AML-193 (cell line): ENCODE measurements around the gene NKAIN2.
A peak's percentile ranks its signal among the peaks of the same experiment; 100 is the strongest.

Experiments
- DNase-seq, 2 experiments: peaks; one replicate each; lab custom pipeline; 2025; lab: John Stamatoyannopoulos, UW

NKAIN2 gene

DNA sequence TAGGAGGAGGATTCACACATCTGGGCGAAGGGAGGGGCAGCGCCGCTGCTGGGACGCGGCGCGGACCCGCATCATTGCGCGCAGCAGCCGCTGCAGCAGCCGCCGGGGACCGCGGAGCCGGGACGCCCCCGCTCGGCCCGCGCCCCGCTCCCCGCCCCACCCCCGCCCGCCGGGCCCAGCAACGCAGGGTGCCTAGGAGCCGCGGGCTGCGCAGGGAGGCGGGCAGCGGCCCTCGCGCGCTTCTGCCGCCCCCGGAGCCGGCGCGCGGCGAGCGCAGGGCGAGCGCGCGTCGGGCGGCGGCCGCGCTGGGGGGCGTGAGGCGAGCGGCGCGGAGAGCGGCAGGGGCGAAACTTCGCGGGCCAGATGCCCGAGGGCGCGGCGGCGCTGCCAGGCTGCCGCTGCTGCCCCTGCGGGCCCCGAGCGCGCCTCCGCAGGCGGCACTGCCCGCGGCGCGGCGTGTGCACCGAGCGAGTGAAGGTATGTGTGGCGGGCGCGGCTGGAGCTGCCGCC is at the start of gene NKAIN2:
TSS of gene NKAIN2 (plus strand) at position 362 of the 510 bp plus-strand sequence.
- DNase-seq: no peak

- DNase-seq: no peak
Measured at GRCh38 chr6:123759472-123759871, 44.2 kb upstream of the NKAIN2 start.

DNA sequence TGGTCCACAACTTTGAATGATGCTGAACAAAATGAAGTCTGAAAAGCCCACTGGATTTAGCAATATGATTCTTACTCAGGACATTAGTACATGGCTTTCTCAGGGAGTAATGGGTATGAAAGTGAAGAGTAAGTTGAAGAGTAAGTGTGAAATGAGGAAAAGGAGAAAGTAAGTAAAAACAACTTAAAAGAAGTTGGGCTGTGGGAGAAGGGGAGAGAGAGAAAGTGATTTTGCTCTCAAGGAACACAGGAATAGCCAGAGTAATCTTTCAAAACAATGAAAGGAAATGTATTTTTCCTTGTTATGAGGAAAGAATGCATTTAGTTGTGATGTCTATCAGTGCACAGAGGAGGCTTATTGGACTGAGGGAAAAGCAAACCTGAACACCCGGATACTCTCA is 39.8 kb upstream of the NKAIN2 start:
- DNase-seq: no peak

GRCh38 chr6:123764722-123765121 is 38.9 kb upstream of the NKAIN2 start:
- no peak for DNase-seq

DNA sequence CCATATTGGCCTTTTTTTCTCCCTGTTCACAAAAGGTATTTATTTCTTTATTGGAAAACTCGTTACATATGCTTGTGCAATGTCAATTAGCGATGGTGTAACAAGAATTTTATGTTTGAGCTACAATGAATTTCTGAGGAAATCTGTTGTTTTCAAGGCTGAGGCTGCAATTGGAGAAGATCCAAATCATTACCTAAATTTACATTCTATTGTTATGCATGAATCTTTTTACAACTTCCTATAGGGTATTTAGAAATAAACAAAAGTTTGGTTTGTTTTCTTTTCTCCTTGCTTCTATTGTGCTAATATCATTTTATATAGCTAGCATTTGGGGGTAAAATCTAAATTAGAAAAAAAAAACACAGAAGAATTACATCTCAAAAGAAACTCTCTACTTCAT is 34.7 kb upstream of the NKAIN2 start:
- DNase-seq: no peak

GRCh38 chr6:123769431-123769830 is 34.2 kb upstream of the NKAIN2 start:
- DNase-seq: no peak

DNA sequence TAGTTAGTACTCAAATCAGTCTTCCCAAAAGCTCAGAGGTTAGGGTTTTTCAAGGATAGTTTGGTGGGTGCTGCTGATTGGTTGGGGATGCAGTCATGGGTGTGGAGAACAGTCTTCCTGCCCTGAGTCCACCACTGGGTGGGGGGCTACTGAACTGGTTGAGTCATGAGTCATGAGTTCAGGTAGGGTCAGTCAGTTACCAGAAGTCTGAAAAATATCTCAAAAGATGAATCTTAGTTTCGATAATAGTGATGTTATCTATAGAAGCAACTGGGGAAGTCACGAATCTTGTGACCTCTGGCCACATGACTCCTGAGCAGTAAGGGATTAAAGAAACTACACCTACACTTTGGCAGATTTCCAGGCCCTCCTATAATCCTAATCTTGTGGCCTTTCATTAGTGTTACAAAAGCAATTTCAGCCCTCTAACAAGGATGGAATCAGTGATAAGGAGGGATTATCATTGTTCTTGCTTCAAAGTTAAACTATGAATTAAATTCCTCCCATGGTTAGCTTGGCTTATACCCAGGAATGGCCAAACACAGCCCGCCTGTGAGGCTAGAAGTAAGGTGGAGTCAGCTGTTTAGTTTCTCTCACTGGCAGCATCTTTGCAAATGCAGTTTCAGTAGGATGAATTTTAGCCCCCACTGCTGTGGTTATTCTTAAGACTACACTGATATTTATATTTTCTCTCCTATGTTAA is 33.3 kb upstream of the NKAIN2 start:
- DNase-seq: no peak

GRCh38 chr6:123771126-123771525 is 32.5 kb upstream of the NKAIN2 start:
- no peak for DNase-seq

- peak; percentile 6 to 13 for DNase-seq
Measured at GRCh38 chr6:123777563-123777962, 26.1 kb upstream of the NKAIN2 start.

- no peak for DNase-seq
Measured at GRCh38 chr6:123780021-123780420, 23.6 kb upstream of the NKAIN2 start.

- no peak for DNase-seq
Measured at GRCh38 chr6:123784330-123784729, 19.3 kb upstream of the NKAIN2 start.

GRCh38 chr6:123785039-123785438 is 18.6 kb upstream of the NKAIN2 start:
- DNase-seq: no peak

DNA sequence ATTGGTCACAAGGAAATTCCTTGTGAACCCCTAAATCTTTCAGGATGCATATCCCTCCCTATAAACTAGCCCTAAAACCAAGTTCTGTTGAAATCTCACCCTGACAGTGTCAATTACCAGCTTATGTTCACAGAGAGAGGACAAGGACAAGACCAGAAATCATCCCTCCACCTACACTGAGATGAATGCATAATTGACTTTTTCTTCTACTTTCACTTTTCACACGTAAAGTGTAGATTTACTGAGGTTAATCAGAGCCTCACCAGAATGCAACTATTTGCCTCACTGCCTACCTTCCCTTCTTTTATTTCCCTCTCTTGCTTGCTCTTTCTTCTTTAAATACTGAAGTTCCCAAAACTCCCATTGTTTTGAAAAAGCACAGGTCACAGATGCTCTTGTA is 15.3 kb upstream of the NKAIN2 start:
- DNase-seq: no peak

DNA sequence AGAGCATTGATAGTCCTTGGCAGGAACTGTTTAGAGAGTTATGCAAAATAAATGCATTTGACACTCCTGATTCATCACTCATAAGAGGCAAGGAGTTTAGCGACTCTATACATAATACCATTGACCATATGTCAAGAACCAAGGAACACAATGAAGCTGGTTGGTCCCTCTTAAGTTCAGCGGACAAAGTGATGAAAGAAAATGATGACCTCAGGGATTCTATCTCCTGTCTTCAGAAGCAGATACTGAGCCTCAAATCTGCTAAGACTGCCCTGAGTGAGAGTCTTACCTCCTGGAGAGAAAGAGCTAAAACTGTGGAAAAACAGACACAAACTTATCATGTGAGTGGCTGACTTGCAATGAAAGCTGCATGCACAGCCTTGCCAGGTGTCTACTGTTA is 9.5 kb upstream of the NKAIN2 start:
- no peak for DNase-seq

DNA sequence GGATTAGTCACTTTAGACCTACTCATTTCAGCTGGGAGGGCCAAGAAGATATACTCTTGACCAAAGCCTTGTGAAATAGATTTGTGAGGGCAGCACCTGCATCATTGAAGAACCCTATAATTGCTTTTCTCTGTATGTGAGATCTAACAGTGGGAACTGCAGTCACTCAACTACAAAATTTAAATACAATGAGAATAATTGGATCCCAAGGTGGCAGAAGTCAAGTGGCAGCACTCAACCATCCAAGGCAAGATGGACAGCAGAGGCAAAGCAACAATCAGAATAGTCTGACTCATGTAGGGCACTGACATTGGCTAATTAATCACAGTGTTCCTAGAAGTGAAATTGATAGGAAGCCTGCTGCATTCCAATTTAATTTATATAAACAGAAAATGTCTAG is 8.9 kb upstream of the NKAIN2 start:
- DNase-seq: no peak

DNA sequence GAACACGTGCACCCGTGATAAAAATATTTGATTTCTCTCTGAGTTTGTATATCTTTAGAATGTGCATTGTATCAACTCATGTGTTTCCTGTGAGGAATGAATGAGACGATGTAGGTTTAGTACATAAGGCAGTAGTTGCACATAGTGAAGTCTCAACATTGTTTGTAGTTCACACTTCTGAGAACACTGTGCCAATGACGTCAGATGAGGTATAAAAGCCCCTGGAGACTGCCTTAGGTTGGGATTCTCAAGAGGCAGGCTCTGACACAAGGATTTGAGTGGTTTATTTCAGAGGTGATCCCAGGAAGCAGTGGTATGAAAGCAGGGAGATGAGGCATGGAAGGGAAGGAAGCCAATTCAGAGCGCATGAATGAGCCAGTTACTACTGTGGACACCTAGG is 2.6 kb upstream of the NKAIN2 start:
- no peak for DNase-seq

DNA sequence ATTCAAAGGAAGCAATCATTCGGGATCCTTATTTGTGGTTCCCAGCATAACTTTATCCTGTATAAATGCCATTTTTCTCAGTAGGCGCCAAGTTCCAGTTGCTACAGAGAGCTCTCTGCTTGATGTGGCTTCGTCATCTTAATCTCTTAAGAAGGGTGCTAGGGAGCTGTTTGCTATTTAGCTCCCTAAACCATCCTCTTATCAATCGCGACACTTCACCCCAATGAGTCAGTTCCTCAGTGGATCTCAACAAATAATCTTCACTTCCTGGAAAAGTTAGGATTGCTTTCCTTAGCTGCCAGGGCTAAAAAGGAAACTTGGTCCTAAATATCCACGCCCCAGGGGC is 1.3 kb upstream of the NKAIN2 start:
- DNase-seq: no peak

DNA sequence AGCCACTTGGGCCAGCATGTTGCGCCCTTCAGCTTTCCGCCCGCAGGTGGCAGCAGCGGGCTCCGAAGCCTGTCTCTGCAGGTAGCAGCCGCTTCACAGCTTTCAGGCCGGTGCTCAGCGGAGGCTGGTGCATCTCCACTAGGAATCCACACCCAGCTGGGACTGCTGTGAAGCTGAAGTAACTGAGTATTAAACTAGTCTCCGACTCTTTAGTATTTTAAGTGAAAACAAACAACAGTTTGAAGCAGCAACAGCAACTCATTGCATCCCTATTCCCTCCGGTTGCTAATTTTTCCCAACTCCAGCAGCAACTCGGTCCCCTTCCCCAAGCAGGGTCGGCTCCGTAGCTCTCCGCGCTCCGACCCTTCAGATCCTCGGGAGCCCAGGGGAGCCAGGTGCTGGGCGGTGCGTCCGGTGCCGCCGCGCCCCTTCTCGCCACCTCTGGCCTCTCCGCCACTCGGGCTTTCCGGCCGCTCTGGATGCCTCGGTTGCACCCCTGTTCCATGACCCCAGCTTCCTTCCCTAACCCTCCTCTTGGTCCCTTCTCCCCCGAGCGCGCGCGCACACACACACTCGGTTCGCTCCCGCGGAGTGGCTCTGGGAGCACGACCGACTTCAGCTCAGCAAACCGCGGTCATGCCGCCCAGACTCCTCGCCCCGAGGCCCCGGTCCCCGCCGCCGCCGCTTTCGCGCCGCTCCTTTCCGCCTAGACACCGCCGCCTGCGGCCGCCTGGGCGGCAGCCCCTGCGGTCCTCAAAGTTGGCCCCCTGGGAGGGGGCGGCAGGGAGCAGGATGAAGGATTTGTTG is 765 bp upstream of the NKAIN2 start:
- DNase-seq: peak; percentile 22 to 29

DNA sequence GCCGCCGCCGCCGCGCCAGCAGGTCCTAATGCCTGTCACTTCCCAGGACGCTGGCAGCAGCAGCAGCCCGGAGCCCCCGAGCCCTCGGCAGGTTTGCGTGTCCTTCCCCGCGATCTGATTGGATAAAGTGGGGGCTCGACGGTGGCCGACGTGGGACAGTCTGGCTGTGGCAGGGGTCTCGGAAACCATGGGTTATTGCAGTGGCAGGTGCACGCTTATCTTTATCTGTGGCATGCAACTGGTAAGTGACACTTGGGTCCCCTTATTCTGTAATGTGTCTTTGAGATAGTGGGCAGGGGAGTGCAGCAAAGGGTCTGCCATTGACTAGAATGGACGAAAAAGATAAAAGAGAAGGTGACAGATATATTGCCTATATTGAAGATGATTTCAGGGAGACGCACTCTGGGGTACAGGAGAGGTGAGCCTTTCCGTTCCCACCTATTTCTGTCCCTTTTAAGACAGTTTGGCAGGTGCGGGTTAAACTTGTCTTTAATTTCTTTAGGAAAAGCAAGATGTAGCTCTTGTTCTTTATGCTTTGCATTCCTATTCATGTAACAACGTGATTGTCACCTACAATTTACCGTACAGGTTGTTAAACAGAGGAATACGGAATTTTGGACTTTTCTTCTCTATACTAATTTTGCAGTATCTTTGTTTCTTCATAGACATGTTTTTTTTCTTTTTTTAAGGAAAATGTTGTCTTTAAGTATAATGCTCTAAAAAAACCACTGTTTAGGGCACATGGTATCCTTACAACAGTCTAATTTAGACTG is 535 bp downstream of the NKAIN2 start:
- DNase-seq: no peak

DNA sequence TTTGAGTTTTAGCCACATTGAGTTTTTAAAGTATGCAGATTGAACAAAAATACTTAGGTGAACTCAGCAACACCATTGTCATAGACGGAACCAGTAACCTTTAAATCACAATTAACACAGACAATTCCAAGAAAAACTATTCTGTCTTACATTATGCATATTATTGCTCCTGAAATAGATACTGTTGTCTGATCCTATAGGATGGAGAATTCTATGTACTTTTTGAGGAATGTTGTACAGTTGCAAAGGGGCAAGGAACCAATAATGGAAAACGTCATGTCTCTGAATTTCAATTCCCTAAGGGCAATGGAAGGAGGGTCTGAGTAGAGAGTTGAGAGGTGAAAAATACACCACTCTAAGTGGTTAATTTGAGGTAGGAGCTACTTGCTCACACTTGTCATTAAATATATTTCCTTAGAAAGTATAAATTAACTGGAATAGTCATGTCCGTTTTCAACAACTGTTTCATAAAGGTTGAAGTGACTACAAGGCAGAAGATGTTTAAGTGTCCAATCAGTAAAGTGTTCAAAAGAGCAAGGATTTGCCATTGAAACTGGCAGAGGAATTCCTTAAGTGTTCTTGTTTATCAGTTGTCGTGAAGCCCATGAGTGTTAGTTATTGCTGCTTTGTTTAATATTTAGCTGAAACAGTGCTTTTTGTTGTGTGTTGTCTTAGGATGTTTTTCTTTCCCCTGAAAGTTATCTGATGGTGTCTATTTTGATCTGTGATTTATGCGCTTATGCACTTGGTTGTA is 1.3 kb downstream of the NKAIN2 start:
- no peak for DNase-seq

DNA sequence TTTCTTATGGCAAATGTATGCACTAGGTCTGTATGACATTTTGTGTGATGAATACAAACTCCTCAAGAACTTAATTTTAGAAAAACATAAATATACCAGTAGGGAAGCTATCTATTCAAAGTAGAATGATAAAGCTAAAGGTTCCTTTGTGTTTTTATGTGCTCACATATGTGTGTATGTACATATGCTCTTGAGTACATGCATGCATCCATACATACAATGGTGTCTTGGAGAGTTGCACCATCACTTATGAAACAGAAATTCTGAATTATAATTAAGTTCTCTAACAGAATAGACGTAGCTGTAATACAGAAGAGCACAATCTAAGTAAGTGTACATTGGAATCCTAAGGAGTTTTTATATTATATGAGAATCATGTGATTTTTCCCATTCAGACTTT is 2.3 kb downstream of the NKAIN2 start:
- no peak for DNase-seq

DNA sequence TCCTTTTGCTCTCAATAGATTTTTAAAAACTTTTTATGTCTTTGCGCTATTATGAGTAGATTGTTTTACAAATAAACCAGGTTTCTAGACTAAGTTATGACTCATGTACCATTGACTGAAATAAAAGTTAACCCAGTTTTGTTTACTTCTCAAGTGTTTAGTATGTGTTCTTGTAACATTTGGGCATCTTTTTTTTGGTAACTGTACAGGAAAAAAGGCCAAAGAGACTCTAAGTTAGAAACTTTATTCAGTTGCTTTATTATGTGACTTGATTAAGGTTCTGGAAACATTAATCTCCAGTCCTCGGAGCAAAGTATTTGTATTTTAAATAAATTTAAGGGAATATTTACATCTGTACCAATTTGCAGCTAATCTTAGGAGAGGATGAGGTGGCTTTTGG is 2.9 kb downstream of the NKAIN2 start:
- no peak for DNase-seq
